Activated CD4-positive, CD25-positive, alpha-beta regulatory T cell (primary cell): ENCODE data around the gene PADI6.
A peak's percentile ranks its signal among the peaks of the same experiment; 100 is the strongest.
"Not testable (repeated sequence)": the region's sequence is repeated elsewhere in the genome, so short reads cannot be mapped to it uniquely, and the experiment has no call there.

Source experiments
- DNase-seq, 4 experiments: peaks; one replicate each; lab custom pipeline; 2025; lab: John Stamatoyannopoulos, UW

Gene PADI6

GRCh38 chr1:17371896-17372295, at the start of gene PADI6:
PADI6 (plus strand) TSS chr1:17372196; CDS start chr1:17372246, 50 bp downstream.
- no peak for DNase-seq

GRCh38 chr1:17328855-17329254, 43.1 kb upstream of the PADI6 start:
- no peak for DNase-seq

DNA sequence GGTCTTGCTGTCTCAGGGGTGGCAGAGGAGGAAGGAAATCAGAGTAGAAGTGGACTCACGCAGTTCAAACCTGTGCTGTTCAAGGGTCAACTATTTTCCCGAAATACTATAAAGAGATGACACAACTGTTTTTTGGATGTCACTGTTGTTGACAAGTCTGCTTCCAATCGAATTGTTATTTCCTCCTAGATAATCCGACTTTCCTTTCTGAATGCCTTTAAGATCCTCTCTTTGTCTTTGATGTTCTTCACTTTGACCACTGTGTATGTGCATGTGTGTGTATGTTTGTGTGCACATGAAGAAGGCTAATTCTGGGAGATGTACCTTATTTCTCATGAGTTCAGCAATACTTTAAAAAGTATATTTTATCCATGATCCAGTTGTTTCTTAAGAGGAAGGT, 42.4 kb upstream of the PADI6 start:
- no peak for DNase-seq

DNA sequence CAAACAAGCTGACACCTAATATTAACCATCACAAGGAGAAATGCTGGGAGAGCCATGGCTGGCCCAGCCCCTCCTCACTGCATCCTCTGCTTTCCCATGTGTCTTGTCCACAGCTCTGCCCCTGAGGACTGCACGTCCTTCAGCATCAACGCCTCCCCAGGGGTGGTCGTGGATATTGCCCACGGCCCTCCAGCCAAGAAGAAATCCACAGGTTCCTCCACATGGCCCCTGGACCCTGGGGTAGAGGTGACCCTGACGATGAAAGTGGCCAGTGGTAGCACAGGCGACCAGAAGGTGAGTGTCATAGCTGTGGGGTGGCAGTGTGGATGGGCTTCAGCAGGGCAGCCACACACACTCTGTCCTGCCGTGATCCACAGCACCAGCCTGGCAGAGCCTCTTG, 41.1 kb upstream of the PADI6 start:
- DNase-seq: no peak

- no peak for DNase-seq
Measured at GRCh38 chr1:17333081-17333480, 38.9 kb upstream of the PADI6 start.

GRCh38 chr1:17335821-17336710, 35.9 kb upstream of the PADI6 start:
- DNase-seq: peak; percentile 30 to 59 (median 42)

- DNase-seq: no peak
Measured at GRCh38 chr1:17338706-17339493, 33.1 kb upstream of the PADI6 start.

DNA sequence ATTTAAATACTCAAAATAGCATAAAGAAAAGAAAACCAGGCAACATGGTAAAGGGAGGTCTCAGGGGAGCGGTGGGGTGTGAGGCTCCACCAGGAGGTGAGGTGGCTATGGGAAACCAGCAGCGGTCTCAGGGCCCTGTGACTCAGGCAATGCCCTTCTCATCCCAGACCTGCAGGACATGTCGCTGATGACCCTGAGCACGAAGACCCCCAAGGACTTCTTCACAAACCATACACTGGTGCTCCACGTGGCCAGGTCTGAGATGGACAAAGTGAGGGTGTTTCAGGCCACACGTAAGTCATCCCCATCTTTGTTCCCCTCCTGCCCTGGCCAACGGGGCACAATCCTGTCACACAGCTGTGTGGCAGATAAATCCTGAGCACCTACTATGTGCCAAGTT, 32.5 kb upstream of the PADI6 start:
- DNase-seq: no peak

GRCh38 chr1:17340358-17340757, 31.6 kb upstream of the PADI6 start:
- no peak for DNase-seq

DNA sequence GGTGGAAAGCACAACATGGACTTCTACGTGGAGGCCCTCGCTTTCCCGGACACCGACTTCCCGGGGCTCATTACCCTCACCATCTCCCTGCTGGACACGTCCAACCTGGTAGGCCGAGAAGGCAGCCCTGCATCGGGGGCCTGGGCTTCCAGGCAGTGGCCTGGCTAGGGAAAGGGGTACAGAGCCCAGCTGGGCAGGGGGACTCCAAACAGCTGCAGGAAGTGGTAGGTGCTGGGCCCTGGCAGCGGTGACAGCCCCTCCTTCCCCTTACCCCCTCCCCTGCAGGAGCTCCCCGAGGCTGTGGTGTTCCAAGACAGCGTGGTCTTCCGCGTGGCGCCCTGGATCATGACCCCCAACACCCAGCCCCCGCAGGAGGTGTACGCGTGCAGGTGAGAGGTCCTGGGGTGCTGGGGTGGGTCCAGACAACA, 30.0 kb upstream of the PADI6 start:
- no peak for DNase-seq

DNA sequence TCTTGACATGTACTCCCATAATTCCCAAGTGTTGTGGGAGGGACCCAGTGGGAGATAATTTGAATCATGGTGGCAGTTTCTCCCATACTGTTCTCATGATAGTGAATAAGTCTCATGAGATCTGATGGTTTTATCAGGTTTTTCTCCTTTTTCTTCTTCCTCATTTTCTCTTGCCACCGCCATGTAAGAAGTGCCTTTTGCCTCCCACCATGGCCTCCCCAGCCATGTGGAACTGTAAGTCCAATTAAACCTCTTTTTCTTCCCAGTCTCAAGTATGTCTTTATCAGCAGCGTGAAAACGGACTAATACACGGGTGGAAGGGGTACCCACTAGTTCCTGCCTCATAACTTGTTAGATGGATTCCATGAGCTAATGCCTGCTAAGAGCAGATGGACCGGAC, 26.5 kb upstream of the PADI6 start:
- DNase-seq: not testable (repeated sequence)

DNA sequence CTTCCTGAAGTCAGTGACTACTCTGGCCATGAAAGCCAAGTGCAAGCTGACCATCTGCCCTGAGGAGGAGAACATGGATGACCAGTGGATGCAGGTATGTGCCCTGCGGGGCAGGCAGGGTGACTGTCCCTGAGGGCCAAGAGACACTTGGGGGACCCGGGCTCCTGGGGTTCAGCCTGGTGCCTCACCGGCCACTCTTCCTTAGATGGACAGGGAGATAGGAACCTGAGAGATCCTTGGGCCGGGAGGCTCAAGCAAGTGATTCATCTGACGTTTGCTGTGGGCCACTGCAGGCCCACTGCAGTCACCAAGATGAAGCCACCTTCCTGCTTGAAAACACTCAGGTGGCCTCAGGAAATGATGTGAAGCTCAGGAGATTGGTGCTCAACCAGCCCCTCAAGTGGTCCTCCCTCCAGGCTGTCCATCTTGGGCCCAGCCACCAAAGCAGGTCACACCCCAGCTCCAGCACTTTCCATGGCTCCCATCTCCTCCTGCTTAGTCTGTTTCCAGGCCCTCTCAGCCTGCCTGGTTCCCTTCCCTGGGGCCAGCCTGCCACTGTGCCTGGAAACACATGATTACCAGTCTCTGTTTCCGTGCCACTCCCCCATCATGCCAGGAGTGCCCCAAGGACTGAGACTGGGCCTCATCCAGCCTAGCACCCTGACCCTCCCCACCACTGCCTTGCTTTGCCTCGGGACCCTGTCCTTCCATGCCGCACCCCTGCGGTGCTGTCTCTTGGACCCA, 25.8 kb upstream of the PADI6 start:
- no peak for DNase-seq

GRCh38 chr1:17347769-17348592, 24.0 kb upstream of the PADI6 start:
- DNase-seq: no peak

DNA sequence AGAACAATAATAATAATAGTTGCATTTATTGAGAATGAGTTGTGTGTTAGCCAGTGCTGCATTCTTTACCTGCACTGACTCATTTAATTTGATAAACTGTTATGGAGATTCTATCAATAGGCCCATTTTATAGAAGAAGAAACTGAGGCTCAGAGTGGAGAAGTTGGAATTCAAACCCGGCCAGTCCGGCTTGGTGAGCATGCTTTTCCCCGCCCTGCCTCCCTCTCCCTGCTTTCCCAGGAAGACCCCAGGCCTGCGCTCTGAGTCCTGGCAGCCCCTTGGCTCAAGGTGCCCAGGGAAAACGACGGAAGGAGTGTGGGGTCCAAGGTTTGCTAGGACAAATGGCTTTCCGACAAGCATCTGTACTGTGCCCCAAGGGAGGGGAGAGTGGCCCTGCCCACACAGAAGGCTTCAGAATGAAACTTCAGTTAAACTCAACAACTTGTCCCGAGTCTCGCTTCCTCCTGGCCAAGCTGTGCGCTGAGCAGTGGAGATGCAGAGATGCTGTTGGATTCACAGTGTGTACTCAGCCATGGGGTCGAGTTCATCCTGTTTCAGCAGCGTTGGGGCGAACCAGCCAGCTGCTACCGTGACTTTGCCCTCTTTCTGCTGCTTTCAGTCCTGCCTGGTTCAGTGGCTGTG, 23.3 kb upstream of the PADI6 start:
- no peak for DNase-seq

- DNase-seq: no peak
Measured at GRCh38 chr1:17350083-17350482, 21.9 kb upstream of the PADI6 start.

- no peak for DNase-seq
Measured at GRCh38 chr1:17350928-17351446, 21.0 kb upstream of the PADI6 start.

- DNase-seq: no peak
Measured at GRCh38 chr1:17351598-17352324, 20.2 kb upstream of the PADI6 start.

GRCh38 chr1:17352419-17352909, 19.5 kb upstream of the PADI6 start:
- no peak for DNase-seq

- DNase-seq: no peak
Measured at GRCh38 chr1:17355898-17356297, 16.1 kb upstream of the PADI6 start.
